Measurements from ENCODE around the gene YBEY. TPM values are rescaled to one million over a fixed set of nuclear protein-coding genes. Genes with fewer than 3 reads are reported as not detected.

Gene YBEY
- total RNA-seq, 2 experiments from 2014 or later: 18.3 to 23.5 TPM

DNA sequence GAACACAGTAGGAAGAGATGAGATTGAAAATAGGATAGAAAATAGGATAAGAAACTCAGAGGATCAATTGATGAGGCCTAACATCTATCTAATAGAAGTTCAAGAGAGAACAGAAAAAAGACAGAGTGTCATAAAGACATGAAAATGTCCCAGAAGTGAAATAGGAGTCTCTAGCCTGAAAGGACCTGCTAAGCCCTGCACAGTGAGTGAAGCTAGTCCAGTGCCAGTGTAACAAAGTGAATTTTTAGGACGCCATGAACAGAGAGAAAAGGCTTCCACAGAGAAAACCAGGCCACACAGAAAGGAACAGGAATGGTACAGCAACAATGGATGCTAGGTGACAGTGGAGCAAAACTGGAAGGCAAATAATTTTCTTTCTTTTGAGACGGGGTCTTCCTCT, 37.3 kb upstream of the YBEY start:
- BruUV-seq (replicated peaks): TSS peak; percentile 36
- Histone ChIP-seq H3K27ac (ENCODE audit: low read depth, low read length, poor library complexity, severe bottlenecking) (no peak overlapping the region), H3K36me3 (ENCODE audit: insufficient read depth, low read length) (peaks cover 96% of the 10 kb centered on the region), H3K79me2 (ENCODE audit: insufficient read depth, low read depth, low read length) (no peaks in the 10 kb centered on the region), H3K9me3 (ENCODE audit: low read length) (no peaks in the 10 kb centered on the region), H4K20me1 (ENCODE audit: insufficient read depth, low read length) (no peaks in the 10 kb centered on the region), H3K9me2 (ENCODE audit: insufficient read depth, low read length) (no peaks in the 10 kb centered on the region), H2AFZ (ENCODE audit: low read length) (no peak overlapping the region), H3K4me3 (ENCODE audit: low read depth, low read length, poor library complexity, severe bottlenecking) (no peak overlapping the region), H3K4me2 (ENCODE audit: low read length) (no peak overlapping the region), H3K4me1 (ENCODE audit: insufficient read depth, low read length, poor library complexity, severe bottlenecking) (peaks cover 40% of the 10 kb centered on the region)
- DNase-seq (ENCODE audit: low spot score): no peak
- intact Hi-C loops (cut with micrococcal nuclease; ENCODE audit: unreplicated experiment): no loop called here
- ChIA-PET POLR2A (interaction anchor here (0.6 kb wide), 1 partner anchor 8 kb away, joined by 4 read pairs; no protein-coding TSS in a partner anchor), CTCF (ENCODE audit: unreplicated experiment) (no interaction called here)
- TF ChIP-seq, protein P1, sequence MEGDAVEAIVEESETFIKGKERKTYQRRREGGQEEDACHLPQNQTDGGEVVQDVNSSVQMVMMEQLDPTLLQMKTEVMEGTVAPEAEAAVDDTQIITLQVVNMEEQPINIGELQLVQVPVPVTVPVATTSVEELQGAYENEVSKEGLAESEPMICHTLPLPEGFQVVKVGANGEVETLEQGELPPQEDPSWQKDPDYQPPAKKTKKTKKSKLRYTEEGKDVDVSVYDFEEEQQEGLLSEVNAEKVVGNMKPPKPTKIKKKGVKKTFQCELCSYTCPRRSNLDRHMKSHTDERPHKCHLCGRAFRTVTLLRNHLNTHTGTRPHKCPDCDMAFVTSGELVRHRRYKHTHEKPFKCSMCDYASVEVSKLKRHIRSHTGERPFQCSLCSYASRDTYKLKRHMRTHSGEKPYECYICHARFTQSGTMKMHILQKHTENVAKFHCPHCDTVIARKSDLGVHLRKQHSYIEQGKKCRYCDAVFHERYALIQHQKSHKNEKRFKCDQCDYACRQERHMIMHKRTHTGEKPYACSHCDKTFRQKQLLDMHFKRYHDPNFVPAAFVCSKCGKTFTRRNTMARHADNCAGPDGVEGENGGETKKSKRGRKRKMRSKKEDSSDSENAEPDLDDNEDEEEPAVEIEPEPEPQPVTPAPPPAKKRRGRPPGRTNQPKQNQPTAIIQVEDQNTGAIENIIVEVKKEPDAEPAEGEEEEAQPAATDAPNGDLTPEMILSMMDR (conservative IDR thresholded peaks at IDR 0.05; ENCODE audit: low read length): no peak
- TF ChIP-seq EZH2phosphoT487 (IDR thresholded peaks at IDR 0.05; ENCODE audit: borderline replicate concordance, low read depth, low read length): no peak

DNA sequence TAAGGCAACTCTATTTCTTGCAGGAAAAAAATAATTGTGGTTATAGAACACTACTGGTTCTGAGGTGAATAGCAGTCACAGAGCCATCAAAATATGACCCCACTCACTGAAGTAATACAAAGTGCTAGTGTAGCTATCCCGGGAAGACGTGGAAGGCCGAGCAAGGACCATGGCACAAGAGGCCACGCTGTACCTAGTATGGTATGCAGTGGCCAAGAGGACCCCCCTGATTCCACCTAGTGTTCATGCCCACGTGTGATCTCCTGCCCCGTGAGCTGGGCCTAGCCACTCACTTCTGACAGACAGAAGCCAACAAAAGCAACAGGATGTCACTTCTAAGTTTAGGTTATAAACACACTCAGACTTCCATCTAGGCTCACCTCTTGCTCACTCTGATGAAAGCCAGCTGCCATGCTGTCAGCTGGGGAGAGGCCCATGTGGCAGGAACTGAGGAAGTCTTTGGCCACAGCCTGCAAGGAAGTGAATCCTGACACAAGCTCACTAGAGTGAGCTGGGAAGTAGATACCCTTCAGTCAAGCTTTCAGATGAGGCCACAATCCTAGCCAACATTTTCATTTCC, 35.9 kb upstream of the YBEY start:
- POLR2A ChIA-PET: interaction anchor here (0.8 to 1.4 kb wide), 2 partner anchors 9 to 10 kb away, joined by 4 to 6 read pairs; no protein-coding TSS in a partner anchor
- Histone ChIP-seq H3K27ac (ENCODE audit: low read depth, low read length, poor library complexity, severe bottlenecking) (peak overlapping the region; percentile 53), H2AFZ (ENCODE audit: low read length) (no peak overlapping the region), H3K36me3 (ENCODE audit: insufficient read depth, low read length) (peaks cover 96% of the 10 kb centered on the region), H3K9me2 (ENCODE audit: insufficient read depth, low read length) (no peaks in the 10 kb centered on the region), H3K4me2 (ENCODE audit: low read length) (peak overlapping the region; percentile 34), H3K4me3 (ENCODE audit: low read depth, low read length, poor library complexity, severe bottlenecking) (no peak overlapping the region), H3K9me3 (ENCODE audit: low read length) (no peaks in the 10 kb centered on the region), H3K4me1 (ENCODE audit: insufficient read depth, low read length, poor library complexity, severe bottlenecking) (peaks cover 50% of the 10 kb centered on the region), H3K79me2 (ENCODE audit: insufficient read depth, low read depth, low read length) (no peaks in the 10 kb centered on the region), H4K20me1 (ENCODE audit: insufficient read depth, low read length) (no peaks in the 10 kb centered on the region)
- intact Hi-C loops (cut with micrococcal nuclease; ENCODE audit: unreplicated experiment): no loop called here
- TF ChIP-seq EZH2phosphoT487 (IDR thresholded peaks at IDR 0.05; ENCODE audit: borderline replicate concordance, low read depth, low read length): no peak
- TF ChIP-seq, protein P1 (conservative IDR thresholded peaks at IDR 0.05; ENCODE audit: low read length): no peak
- CTCF ChIA-PET (ENCODE audit: unreplicated experiment): no interaction called here
- no TSS peak for BruUV-seq (replicated peaks)
- peak; percentile 54 for DNase-seq (ENCODE audit: low spot score)

DNA sequence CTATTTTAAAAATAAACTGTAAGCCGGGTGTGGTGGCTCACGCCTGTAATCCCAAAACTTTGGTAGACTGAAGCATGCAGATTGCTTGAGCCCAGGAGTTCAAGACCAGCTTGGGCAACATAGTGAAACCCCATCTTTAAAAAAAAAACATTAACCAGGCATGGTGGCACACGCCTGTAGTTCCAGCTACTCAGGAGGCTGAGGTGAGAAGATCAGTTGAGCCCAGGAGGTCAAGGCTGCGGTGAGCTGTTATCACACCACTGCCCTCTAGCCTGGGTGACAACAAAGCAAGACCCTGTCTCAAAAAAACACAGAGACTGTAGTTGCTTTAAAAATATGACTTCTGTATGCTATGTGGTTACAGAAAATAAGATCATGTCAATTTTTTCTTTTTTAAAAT, 33.3 kb upstream of the YBEY start:
- POLR2A ChIA-PET: interaction anchor here (0.6 to 0.9 kb wide), 3 partner anchors 18 to 180 kb away, joined by 3 read pairs; no protein-coding TSS in a partner anchor
- Histone ChIP-seq H3K36me3 (ENCODE audit: insufficient read depth, low read length) (peaks cover 93% of the 10 kb centered on the region), H3K79me2 (ENCODE audit: insufficient read depth, low read depth, low read length) (no peaks in the 10 kb centered on the region), H3K27ac (ENCODE audit: low read depth, low read length, poor library complexity, severe bottlenecking) (no peak overlapping the region), H3K4me2 (ENCODE audit: low read length) (no peak overlapping the region), H4K20me1 (ENCODE audit: insufficient read depth, low read length) (no peaks in the 10 kb centered on the region), H3K4me1 (ENCODE audit: insufficient read depth, low read length, poor library complexity, severe bottlenecking) (peaks cover 48% of the 10 kb centered on the region), H3K9me3 (ENCODE audit: low read length) (no peaks in the 10 kb centered on the region), H3K4me3 (ENCODE audit: low read depth, low read length, poor library complexity, severe bottlenecking) (no peak overlapping the region), H3K9me2 (ENCODE audit: insufficient read depth, low read length) (no peaks in the 10 kb centered on the region), H2AFZ (ENCODE audit: low read length) (no peak overlapping the region)
- intact Hi-C loops (cut with micrococcal nuclease; ENCODE audit: unreplicated experiment): no loop called here
- CTCF ChIA-PET (ENCODE audit: unreplicated experiment): no interaction called here
- no peak for TF ChIP-seq EZH2phosphoT487 (IDR thresholded peaks at IDR 0.05; ENCODE audit: borderline replicate concordance, low read depth, low read length)
- TF ChIP-seq, protein P1 (conservative IDR thresholded peaks at IDR 0.05; ENCODE audit: low read length): no peak
- BruUV-seq (replicated peaks): no TSS peak
- no peak for DNase-seq (ENCODE audit: low spot score)
